BJ (cell line): Measurements from ENCODE around the gene RBP5. TPM values are rescaled to one million over a fixed set of nuclear protein-coding genes. Genes with fewer than 3 reads are reported as not detected.

Source experiments
- CTCF ChIA-PET: fragments of 350-600 bp; formaldehyde crosslinking; extraction: SDS; loops from one replicate; lab custom pipeline; 2021; ENCODE audit warnings: antibody characterized with exemption, inconsistent platforms; lab: Yijun Ruan, JAX
- POLR2A ChIA-PET: fragments of 300-600 bp; sonication (Branson Sonifier 250); formaldehyde crosslinking; extraction: SDS; loops from one replicate; lab custom pipeline; 2021; ENCODE audit warnings: antibody characterized with exemption; lab: Charles Lee
- DNase-seq: peaks from one replicate; pipeline ENCODE4 v3.0.0-alpha.2; 2011; ENCODE audit warnings: low read depth
- H3K27me3 ChIP-seq: 2 replicates; pipeline ENCODE4 v1.6.0; 2011; ENCODE audit warnings: low read length; ENCODE audit not compliant: control insufficient read depth, insufficient read depth
- H3K36me3 ChIP-seq: 2 replicates; pipeline ENCODE4 v1.5.1; 2011; ENCODE audit warnings: low read length; ENCODE audit not compliant: control insufficient read depth, insufficient read depth
- H3K4me3 ChIP-seq: 2 replicates; pipeline ENCODE4 v1.5.1; 2011; ENCODE audit warnings: low read depth, mild to moderate bottlenecking, control low read depth, low read length
- CTCF ChIP-seq: IDR thresholded peaks from 2 replicates; pipeline ENCODE4 v1.5.1; 2011; ENCODE audit warnings: low read depth, mild to moderate bottlenecking, control low read depth, inconsistent platforms, low read length, moderate library complexity; ENCODE audit not compliant: insufficient read depth
- polyA plus RNA-seq: library from polyadenylated mRNA; depleted of rRNA; stranded (reverse); fragments of >200 nt; gene quantifications from 2 replicates; pipeline ENCODE4 v1.2.3, GENCODE V29; 2011

RBP5 gene
- polyA plus RNA-seq, 1 experiment = not detected

DNA sequence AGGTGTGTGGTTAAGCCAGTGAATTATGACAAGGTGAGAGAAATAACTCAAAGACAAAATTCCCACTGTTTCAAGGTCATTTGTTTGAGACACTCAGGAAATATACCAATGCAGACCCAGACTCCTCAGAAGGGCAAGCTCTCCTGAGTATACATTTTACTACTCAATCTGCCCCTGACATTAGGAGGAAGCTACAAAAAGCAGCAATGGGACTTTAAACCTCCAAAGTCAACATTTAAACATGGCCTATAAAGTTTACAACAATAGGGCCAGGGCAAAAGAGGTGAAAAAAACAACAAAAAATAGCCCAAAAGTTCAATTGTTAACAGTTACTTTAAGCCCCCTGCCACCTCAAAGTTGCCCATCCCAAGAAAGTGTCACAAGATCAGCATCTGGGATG is 41.3 kb upstream of the RBP5 start:
- TF ChIP-seq CTCF = no peak
- Histone ChIP-seq H3K36me3 (no peaks in the 10 kb centered on the region), H3K27me3 (no peaks in the 10 kb centered on the region), H3K4me3 (no peak overlapping the region)
- CTCF ChIA-PET = interaction anchor here (0.8 to 1.8 kb wide), 2 partner anchors 9 to 25 kb away, joined by 3 to 5 read pairs; no protein-coding TSS in a partner anchor
- POLR2A ChIA-PET = no interaction called here
- DNase-seq = no peak

DNA sequence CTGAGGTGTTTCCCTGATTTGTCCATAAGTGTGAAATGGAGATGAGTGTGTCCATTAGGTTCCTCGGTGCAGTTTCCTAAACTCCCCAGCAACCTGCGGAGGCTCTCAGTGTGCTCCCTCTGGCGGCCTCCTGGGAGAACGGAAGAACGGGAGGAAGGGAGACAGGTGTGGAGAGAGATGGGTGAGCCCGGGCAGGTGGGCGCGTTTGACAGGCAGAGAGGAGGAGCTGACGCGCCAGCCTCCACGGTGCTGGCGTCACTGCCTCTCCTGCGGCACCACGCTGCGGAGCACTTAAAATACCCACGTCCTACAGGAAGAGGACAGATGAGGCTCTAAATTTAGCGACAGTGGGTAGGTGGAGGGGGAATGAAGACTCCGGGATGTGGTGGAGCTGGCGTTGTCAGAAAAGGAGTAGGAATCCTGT is 34.0 kb upstream of the RBP5 start:
- DNase-seq = no peak
- ChIA-PET POLR2A (no interaction called here), CTCF (interaction anchor here (0.6 to 5.1 kb wide), 13 partner anchors 8 to 102 kb away, joined by 3 to 46 read pairs (median 5); partner anchors contain the start of gene C1S)
- H3K36me3 ChIP-seq = peaks cover 1% of the 10 kb centered on the region; the same call in 1 of the 2 replicates
- H3K27me3 ChIP-seq = peaks cover 2% of the 10 kb centered on the region
- H3K4me3 ChIP-seq = no peak overlapping the region
- peak; percentile 76 for TF ChIP-seq CTCF

DNA sequence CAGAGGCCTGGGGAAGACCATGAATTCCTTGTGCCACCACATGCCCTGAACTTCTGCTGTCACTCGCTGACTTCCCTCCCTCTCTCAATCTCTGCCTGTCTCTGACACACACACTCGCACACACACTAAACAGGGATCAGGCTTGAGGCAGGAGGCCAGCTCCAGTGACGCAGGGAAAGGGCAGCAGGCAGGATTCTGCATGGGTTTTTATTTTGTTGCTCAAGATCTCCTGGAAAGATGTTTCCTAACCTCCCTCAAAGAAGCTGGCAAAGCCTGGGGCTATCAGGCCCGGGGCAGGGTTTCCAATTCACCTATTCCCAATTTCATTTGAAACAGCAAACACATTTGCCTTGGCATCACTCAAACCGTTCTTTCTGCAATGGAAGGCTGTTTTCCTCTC is 33.1 kb upstream of the RBP5 start:
- CTCF ChIA-PET = interaction anchor here (1.0 to 5.1 kb wide), 11 partner anchors 8 to 101 kb away, joined by 3 to 46 read pairs (median 7); partner anchors contain the start of gene C1S
- peaks cover 6% of the 10 kb centered on the region; the same call in 1 of the 2 replicates for H3K36me3 ChIP-seq
- no peak for TF ChIP-seq CTCF
- H3K27me3 ChIP-seq = peaks cover 2% of the 10 kb centered on the region
- no peak overlapping the region for H3K4me3 ChIP-seq
- POLR2A ChIA-PET = no interaction called here
- no peak for DNase-seq

DNA sequence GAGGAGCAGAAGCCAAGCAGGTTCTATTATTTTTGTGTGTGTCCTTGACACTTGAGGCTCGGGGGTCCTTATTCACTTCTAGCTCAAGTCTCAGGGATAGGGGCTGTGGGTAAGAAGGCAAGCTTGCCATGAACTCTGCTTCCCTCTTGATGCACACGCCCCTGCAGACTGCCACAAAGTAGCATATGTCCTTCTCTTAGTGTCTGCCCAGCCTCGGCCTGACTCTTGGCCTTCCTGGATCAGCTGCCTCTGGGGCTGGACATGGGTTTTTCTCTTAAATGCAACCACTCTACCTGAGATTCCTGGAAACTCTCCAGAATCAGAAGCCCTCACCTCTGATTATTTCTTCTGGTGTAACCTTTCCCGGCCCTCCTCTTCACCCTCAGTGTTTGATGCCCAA is 32.6 kb upstream of the RBP5 start:
- no peak for DNase-seq
- ChIA-PET CTCF (interaction anchor here (0.6 to 5.1 kb wide), 6 partner anchors 9 to 48 kb away, joined by 3 to 46 read pairs (median 5); no protein-coding TSS in a partner anchor), POLR2A (no interaction called here)
- no peak for TF ChIP-seq CTCF
- Histone ChIP-seq H3K36me3 (peaks cover 9% of the 10 kb centered on the region; the same call in 1 of the 2 replicates), H3K27me3 (peaks cover 2% of the 10 kb centered on the region), H3K4me3 (no peak overlapping the region)

GRCh38 chr12:7160183-7160582 is 31.5 kb upstream of the RBP5 start:
- Histone ChIP-seq H3K27me3 (peaks cover 2% of the 10 kb centered on the region), H3K4me3 (no peak overlapping the region), H3K36me3 (peaks cover 10% of the 10 kb centered on the region; the same call in 1 of the 2 replicates)
- ChIA-PET CTCF (interaction anchor here (0.5 to 5.1 kb wide), 3 partner anchors 14 to 135 kb away, joined by 3 to 46 read pairs (median 5); no protein-coding TSS in a partner anchor), POLR2A (no interaction called here)
- no peak for TF ChIP-seq CTCF
- no peak for DNase-seq
